Ovary (tissue), 3 donors: Measurements from ENCODE around the gene AMOTL1.

ENCODE experiments used
- CTCF ChIP-seq, 3 donors: fragments of 450-650 bp in 2 of 3; fragments of 200-600 bp in 1 of 3; IDR thresholded peaks; one replicate each; pipeline versions ENCODE4 v1.5.1 to v1.8.0; 2016 to 2022; ENCODE audit warnings: antibody characterized with exemption in 3 of 3, mild to moderate bottlenecking in 1 of 3
- POLR2A ChIP-seq: fragments of 450-650 bp; IDR thresholded peaks from one replicate; pipeline ENCODE4 v1.6.1; 2017; ENCODE audit warnings: antibody characterized with exemption, mild to moderate bottlenecking, moderate library complexity
- donor health status: DM: no; HTN: no; CAD: no.

- TF ChIP-seq CTCF (IDR thresholded peaks at IDR 0.05) (no peak), POLR2A (no peak)
Measured at GRCh38 chr11:94742665-94743064, 25.5 kb upstream of the AMOTL1 start.
